ENCODE measurements around the gene HOXD13. TPM values are rescaled to one million over a fixed set of nuclear protein-coding genes. Genes with fewer than 3 reads are reported as not detected.

HOXD13 gene
- polyA plus RNA-seq, 2 of the 4 experiments (the other 2 are of a cell fraction), result 0.13 to 0.35 TPM

GRCh38 chr2:176131848-176132158, 39.3 kb downstream of the HOXD13 start:
- ChIA-PET CTCF (interaction anchor here (1.1 to 9.5 kb wide), 9 partner anchors 9 to 686 kb away, joined by 3 to 139 read pairs (median 6); no protein-coding TSS in a partner anchor), POLR2A (no interaction called here)
- FAIRE-seq (no peak), ATAC-seq (no peak), DNase-seq (ENCODE audit: low read depth in 1 of 2, low spot score in 1 of 2) (no peak)
- Histone ChIP-seq H3K27ac (no peak overlapping the region), H3K4me2 (no peak overlapping the region), H3K9me3 (no peaks in the 10 kb centered on the region), H3K4me3 (no peak overlapping the region), H3K4me1 (peaks cover 10% of the 10 kb centered on the region; the same call in 2 of the 3 replicates)
- no peak for TF ChIP-seq BCL3 (IDR thresholded peaks at IDR 0.05)
- TF ChIP-seq EHMT2 (IDR thresholded peaks at IDR 0.05; ENCODE audit: low read depth), result no peak
- no peak for TF ChIP-seq HOXB13 (CRISPR knock-in tag; IDR thresholded peaks at IDR 0.05; ENCODE audit: low read depth)
- no peak for TF ChIP-seq KDM1A (IDR thresholded peaks at IDR 0.05; ENCODE audit: low read depth)
- no peak for TF ChIP-seq CHD4 (IDR thresholded peaks at IDR 0.05; ENCODE audit: borderline replicate concordance)
- TF ChIP-seq CBX2 (IDR thresholded peaks at IDR 0.05; ENCODE audit: borderline replicate concordance, low read depth), result no peak
- TF ChIP-seq MYC (IDR thresholded peaks at IDR 0.05; ENCODE audit: borderline replicate concordance, low read length), result no peak
- no peak for TF ChIP-seq MAX (IDR thresholded peaks at IDR 0.05)
- no peak for TF ChIP-seq RFX5 (IDR thresholded peaks at IDR 0.05)
- TF ChIP-seq RNF2 (IDR thresholded peaks at IDR 0.05; ENCODE audit: borderline replicate concordance, low read depth), result no peak
- WGBS (ENCODE audit: missing lambda C conversion rate), result 91% methylated on average over 4 of the region's 4 CpGs

- no peak for ATAC-seq
Measured at GRCh38 chr2:176132205-176133171, 40.0 kb downstream of the HOXD13 start.

More at GRCh38 chr2:176132205-176133171, 40.0 kb downstream of the HOXD13 start:
- H3K4me2 ChIP-seq, result no peak overlapping the region
- FAIRE-seq (no peak), DNase-seq (ENCODE audit: low read depth in 1 of 2, low spot score in 1 of 2) (no peak)
- no peak overlapping the region for H3K27ac ChIP-seq
- H3K4me1 ChIP-seq, result peaks cover 10% of the 10 kb centered on the region; the same call in 2 of the 3 replicates
- no peak for TF ChIP-seq NR3C1 (IDR thresholded peaks at IDR 0.05)
- TF ChIP-seq REST (IDR thresholded peaks at IDR 0.05), result no peak
- no peak for TF ChIP-seq USF2 (IDR thresholded peaks at IDR 0.05)
- no peak for TF ChIP-seq ZSCAN20 (CRISPR knock-in tag; IDR thresholded peaks at IDR 0.05)
- POLR2A ChIA-PET, result interaction anchor here (0.7 kb wide), 1 partner anchor 35 kb away, joined by 4 read pairs; no protein-coding TSS in a partner anchor
- no peak overlapping the region for H3K4me3 ChIP-seq
- whole genome bisulfite sequencing (ENCODE audit: missing lambda C conversion rate), result 92% methylated on average over 33 of the region's 33 CpGs
- no peaks in the 10 kb centered on the region for H3K9me3 ChIP-seq
- CTCF ChIA-PET, result interaction anchor here (1.3 to 9.5 kb wide), 10 partner anchors 9 to 522 kb away, joined by 3 to 139 read pairs (median 10); no protein-coding TSS in a partner anchor

Data from A549 (cell line).